ENCODE data around the gene PAX9. TPM values are rescaled to one million over a fixed set of nuclear protein-coding genes. Genes with fewer than 3 reads are reported as not detected.
A peak's percentile ranks its signal among the peaks of the same experiment; 100 is the strongest.

Gene PAX9
- total RNA-seq (2014; rRNA removed; shearing (Covaris generic); ENCODE audit: low replicate concordance) = 0.99 and 1.2 TPM in 2 replicates

DNA sequence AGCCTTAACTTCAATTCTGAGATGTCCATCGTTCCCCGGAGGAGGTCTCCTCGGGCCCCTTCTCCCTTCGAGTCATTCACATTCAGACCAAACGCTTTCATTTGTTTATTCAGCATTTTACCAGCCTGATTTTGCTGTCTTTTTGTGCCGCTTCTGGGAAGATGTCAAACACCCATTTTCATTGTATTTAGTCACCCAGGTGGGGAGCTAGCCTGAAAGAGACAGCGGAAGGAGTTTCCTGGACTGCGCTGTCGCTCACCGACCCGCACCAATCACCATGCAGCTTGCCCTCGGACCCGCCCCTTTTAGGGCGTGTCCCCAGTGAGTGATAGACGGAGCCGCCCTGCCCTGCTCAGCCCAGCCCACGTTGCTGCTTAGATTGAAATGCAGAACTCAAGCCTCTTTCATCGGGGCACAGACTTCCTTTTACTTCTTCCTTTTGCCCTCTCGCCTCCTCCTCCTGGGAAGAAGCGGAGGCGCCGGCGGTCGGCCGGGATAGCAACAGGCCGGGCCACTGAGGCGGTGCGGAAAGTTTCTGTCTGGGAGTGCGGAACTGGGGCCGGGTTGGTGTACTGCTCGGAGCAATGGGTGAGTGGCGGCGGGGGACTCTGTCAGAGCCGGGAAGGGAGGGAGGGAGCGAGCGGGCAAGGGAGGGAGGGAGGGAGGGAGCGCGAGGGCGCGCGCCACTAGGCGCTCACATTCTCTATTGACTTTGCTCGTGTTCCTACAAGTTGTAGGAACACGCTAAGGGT lies at the start of gene PAX9:
Gene PAX9 (plus strand): TSS at position 355 of the 752 bp plus-strand sequence. CDS start 230 bp downstream, at position 585.
- Histone ChIP-seq H3K27me3 (no peaks in the 10 kb centered on the region), H3K4me3 (peak within 1 kb of the TSS; percentile 62)

DNA sequence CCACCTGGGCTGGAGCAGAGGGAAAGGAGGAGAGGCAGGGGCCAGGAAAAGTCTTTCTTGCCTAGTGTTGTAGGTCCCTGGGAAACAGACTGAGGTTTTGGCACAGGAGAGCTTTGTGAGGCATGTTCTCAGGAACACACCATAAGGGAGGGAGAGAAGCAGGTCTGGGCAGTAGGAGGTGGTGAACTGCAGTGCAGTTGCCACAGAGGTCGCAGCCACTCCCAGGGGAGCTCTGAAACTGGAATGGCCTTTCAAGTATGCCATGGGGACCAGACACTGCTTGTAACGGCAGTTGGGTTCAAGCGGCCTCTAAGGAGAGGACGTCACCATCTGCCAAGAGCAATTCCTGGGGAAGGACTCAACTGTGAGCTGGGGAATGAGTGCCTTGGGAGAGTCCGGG lies 43.8 kb upstream of the PAX9 start:
- Histone ChIP-seq H3K36me3 (no peaks in the 10 kb centered on the region), H3K4me3 (no peak overlapping the region), H3K9me3 (no peaks in the 10 kb centered on the region; the same call in 1 of the 2 replicates), H3K27me3 (no peaks in the 10 kb centered on the region)
- DNase-seq = peak; percentile 4

More for the DNA sequence above, at the start of gene PAX9:
- H3K9me3 ChIP-seq = no peaks in the 10 kb centered on the region
- DNase-seq = peak; percentile 88
- no peaks in the 10 kb centered on the region for H3K36me3 ChIP-seq

GRCh38 chr14:36618641-36619040 lies 43.0 kb upstream of the PAX9 start:
- Histone ChIP-seq H3K4me3 (no peak overlapping the region), H3K9me3 (no peaks in the 10 kb centered on the region; the same call in 1 of the 2 replicates), H3K36me3 (no peaks in the 10 kb centered on the region), H3K27me3 (no peaks in the 10 kb centered on the region)
- no peak for DNase-seq

DNA sequence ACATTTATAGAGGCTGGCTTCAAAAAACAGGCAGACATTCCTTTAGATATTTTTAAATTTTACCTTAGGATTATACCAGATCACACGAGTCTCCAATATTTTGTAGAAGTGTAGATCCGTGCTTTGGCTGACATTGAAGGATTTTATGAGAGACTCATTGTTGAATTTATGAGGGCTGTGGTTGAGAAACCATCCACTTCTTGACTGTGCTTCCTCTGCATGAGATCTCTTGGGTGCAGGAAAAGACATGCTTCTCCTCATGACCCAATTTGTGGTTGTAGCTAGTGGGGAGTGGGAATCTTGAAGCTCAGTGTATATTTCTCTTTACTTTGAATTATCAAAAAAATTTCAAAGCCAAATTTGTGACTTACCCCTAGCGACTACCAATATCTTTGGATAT lies 42.5 kb upstream of the PAX9 start:
- H3K27me3 ChIP-seq = no peaks in the 10 kb centered on the region
- H3K36me3 ChIP-seq = no peaks in the 10 kb centered on the region
- H3K4me3 ChIP-seq = no peak overlapping the region
- no peak for DNase-seq
- H3K9me3 ChIP-seq = no peaks in the 10 kb centered on the region; the same call in 1 of the 2 replicates

DNA sequence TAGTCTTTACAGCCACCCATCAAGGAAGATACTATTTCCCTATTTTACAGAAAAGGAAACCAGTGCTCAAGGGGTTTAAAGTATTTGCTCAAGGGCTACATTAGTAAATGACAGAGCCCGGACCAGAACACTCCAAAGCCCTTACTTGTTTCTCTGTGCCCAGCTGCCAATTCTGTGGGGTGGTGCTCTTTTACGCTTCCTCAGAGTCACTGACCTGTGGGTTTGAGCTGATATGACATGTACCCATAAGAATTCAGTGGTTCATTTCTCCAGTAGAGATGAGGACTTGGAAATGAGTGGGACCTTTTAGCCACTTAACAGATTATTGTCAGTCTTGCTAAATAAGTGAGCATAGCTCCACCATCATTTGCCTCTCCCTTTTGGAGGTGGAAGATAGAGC lies 41.8 kb upstream of the PAX9 start:
- DNase-seq = peak; percentile 13
- Histone ChIP-seq H3K4me3 (no peak overlapping the region), H3K36me3 (no peaks in the 10 kb centered on the region), H3K27me3 (no peaks in the 10 kb centered on the region), H3K9me3 (no peaks in the 10 kb centered on the region; the same call in 1 of the 2 replicates)

- DNase-seq = no peak
- Histone ChIP-seq H3K27me3 (no peaks in the 10 kb centered on the region), H3K36me3 (no peaks in the 10 kb centered on the region), H3K4me3 (no peak overlapping the region), H3K9me3 (no peaks in the 10 kb centered on the region; the same call in 1 of the 2 replicates)
Observed at GRCh38 chr14:36625014-36625413, 36.6 kb upstream of the PAX9 start.

- Histone ChIP-seq H3K36me3 (no peaks in the 10 kb centered on the region), H3K27me3 (no peaks in the 10 kb centered on the region), H3K9me3 (no peaks in the 10 kb centered on the region; the same call in 1 of the 2 replicates), H3K4me3 (no peak overlapping the region)
- no peak for DNase-seq
Observed at GRCh38 chr14:36625436-36625835, 36.2 kb upstream of the PAX9 start.

- Histone ChIP-seq H3K36me3 (no peaks in the 10 kb centered on the region), H3K4me3 (no peak overlapping the region), H3K27me3 (no peaks in the 10 kb centered on the region), H3K9me3 (no peaks in the 10 kb centered on the region; the same call in 1 of the 2 replicates)
- DNase-seq = no peak
Observed at GRCh38 chr14:36626151-36626550, 35.5 kb upstream of the PAX9 start.

DNA sequence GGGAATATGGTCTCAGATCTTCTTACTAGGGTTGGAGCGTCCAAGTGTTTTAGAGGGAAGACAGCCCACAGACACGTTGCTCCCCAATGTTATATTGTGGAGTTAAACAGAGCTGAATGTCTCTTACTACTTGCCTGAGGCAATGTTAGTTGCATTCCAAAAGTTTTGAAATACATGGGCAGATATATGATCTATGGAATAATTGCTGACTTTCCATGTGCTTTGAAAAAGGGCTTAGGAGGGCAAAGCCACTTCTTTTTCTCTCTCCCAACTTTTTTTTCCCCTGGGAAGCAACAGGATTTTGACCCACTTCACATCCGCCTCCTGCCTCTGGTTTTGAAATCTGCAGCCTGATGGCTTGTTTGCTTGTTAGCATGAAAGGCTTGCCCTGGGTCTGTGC lies 33.7 kb upstream of the PAX9 start:
- Histone ChIP-seq H3K27me3 (no peaks in the 10 kb centered on the region), H3K9me3 (no peaks in the 10 kb centered on the region), H3K4me3 (no peak overlapping the region), H3K36me3 (no peaks in the 10 kb centered on the region)
- DNase-seq = no peak

DNA sequence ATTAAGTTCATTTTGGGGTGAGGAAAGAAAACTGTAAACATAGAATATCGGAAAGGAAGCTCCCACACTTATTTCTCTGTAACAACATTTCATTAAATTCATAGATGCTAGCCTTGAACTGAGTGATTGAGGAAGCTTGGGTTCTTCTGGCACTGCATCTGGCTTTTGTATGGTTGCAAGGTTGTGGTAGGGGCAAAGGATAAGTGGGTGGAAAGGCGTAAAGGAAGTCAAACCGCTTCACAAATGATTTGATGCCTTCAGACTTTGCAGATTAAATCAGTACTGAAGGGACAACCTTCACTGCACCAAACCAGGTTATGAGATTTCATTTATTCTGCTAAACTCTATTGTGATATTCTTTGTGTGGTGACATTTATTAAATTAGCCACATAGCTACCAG lies 28.1 kb upstream of the PAX9 start:
- no peak for DNase-seq
- no peaks in the 10 kb centered on the region for H3K9me3 ChIP-seq
- H3K36me3 ChIP-seq = no peaks in the 10 kb centered on the region
- H3K4me3 ChIP-seq = no peak overlapping the region
- no peaks in the 10 kb centered on the region for H3K27me3 ChIP-seq

DNA sequence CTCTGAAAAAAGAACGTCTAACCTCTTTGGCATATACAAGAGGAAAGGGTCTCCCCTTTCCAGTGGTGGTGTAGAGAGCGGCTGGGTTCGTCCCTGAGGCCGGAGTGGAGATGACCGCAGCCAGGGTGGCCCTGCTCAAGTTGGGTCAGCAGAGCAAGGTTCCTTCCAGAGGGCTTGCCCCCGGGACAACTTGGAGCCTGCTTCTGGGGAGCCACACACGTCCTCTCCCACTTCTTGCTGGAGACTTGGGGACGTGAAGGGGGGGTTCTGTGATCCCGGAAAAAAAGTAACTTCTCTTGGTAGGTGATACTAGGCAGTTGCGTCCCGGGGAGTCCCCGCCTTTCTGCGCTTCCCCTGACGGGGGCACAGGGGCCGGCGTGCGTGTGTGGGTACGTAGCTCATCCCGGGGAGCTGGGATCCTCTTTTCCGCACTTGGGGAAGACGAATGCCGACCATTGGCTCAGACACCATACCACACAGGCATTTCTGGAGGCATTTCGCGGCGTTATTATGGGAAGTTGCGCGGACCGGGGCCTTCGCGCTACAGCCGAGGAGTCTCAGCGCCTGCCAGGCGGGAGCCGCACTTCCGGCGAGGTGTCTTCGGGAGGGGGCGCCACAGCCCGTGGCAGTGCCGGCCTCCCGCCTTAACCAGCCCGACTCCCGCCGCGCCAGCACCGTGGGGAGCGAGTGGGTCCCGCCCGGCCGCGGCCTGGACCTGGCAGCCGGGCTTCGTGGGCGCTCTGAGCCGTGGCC lies 14.8 kb upstream of the PAX9 start:
- Histone ChIP-seq H3K36me3 (no peaks in the 10 kb centered on the region), H3K9me3 (no peaks in the 10 kb centered on the region), H3K4me3 (no peak overlapping the region; the same call in 1 of the 2 replicates), H3K27me3 (no peaks in the 10 kb centered on the region)
- peak; percentile 12 for DNase-seq

DNA sequence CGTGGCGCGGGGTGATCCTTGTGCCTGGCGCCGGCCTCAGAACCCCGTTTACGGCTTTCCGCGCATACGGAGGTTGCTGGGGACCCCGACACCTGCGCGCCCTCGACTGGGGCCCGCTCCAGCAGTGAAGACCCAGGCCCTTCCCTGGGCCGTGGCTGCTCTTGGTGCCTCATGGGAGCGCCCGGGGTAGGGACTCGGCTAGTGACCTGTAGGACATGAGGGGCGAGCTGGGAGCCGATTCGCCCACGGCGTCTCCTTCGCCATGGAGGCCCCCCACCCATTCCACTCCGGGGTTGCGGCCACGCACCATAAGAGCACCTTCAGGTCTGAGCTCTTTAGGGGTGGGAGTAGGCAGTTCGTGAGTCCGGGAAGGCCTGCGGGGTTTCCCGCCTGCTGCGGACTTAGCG lies 14.2 kb upstream of the PAX9 start:
- H3K27me3 ChIP-seq = no peaks in the 10 kb centered on the region
- peak overlapping the region; percentile 53 for H3K4me3 ChIP-seq
- no peak for DNase-seq

DNA sequence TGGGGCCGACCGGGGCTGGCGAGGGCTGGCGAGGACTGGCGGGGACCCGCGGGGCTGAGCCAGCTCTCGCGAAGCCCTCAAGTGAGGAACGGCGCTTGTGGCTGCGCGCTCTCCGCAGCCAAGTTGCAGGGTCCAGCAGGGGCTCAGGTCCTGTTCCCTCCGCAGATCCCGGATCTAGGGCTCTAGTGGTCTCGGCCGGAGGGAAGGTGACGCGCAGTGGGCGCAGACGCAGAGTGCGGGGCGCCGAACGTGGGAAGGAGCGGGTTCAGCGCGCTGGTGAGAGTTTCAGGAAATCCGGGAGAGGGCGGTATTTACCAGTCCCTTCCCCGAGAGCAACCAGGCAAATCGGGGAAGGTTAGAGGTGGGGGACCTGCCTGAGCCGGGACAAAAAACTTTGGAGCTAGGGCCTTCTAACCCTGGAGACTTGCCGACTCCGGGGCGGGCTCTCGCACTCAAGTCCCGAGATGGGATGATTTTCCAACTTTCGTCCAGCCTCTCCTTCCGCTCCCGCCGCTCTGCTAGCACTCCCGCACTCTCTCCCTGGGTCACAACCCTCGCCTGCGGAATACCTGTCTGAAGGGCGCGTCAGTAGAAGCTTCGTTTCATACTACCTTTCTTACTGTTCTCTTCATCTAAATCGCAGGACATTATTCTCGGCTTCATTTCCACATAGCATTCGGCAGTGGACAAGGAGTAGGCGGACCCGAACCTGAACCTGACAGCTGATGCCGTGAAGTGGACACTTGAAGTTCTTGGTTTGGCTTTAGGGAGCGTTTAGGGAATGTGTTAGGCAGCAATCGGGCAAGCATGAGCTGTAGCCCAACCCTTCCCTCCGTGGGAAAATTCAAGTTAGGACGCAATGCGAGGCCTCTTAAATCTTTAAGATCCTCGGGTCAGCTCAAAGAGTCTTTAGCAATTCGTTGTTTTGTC lies 13.6 kb upstream of the PAX9 start:
- Histone ChIP-seq H3K27me3 (no peaks in the 10 kb centered on the region), H3K4me3 (peak overlapping the region; percentile 53), H3K36me3 (no peaks in the 10 kb centered on the region), H3K9me3 (no peaks in the 10 kb centered on the region)
- DNase-seq = peak; percentile 56

More for the DNA sequence above, 14.2 kb upstream of the PAX9 start:
- Histone ChIP-seq H3K36me3 (no peaks in the 10 kb centered on the region), H3K9me3 (no peaks in the 10 kb centered on the region)

DNA sequence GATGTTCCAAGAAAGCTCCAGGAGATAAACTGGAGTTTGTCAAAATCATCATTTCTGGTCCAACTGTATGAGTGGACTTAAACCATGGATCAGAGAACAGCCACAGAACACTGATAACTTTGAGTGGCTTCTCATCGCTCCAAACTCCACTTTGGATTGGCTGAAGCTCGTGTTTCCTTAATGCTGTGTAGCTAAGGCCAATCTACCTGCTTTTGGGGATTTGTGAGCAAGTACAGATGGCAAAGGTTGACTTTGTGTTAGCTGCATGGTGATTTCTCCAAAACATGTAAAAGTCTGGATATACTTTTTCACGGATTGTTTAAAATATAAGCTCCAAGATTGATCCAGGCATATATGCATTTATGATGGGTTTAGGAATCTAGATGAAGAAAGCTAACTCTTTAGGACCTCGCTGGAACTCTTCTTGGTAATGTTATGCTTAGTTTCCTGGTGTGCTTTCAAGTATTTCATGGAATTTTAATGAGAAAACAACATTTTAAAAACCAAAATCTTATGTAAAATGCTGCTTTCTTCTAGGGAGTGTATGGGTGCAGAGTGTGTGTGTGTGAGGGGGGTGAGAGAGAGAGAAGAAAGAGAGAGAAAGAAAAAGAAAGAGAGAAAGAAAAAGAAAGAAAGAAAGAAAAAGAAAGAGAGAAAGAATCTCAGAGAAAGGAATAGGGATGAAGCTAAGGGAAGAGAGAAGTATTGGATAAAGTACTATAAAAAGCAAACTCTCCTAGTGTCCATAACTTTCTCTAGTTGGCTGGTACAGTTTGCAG lies 11.6 kb upstream of the PAX9 start:
- Histone ChIP-seq H3K9me3 (no peaks in the 10 kb centered on the region), H3K4me3 (no peak overlapping the region), H3K36me3 (no peaks in the 10 kb centered on the region), H3K27me3 (no peaks in the 10 kb centered on the region)
- no peak for DNase-seq

- no peaks in the 10 kb centered on the region for H3K9me3 ChIP-seq
- no peaks in the 10 kb centered on the region for H3K36me3 ChIP-seq
- no peak for DNase-seq
- no peak overlapping the region for H3K4me3 ChIP-seq
- H3K27me3 ChIP-seq = no peaks in the 10 kb centered on the region
Observed at GRCh38 chr14:36652542-36653201, 9.0 kb upstream of the PAX9 start.
